Endothelial cell of umbilical vein (primary cell): ENCODE data around the gene TMEM120B. TPM values are rescaled to one million over a fixed set of nuclear protein-coding genes. Genes with fewer than 3 reads are reported as not detected.

Experiments used
- BruUV-seq: library from RNA; stranded (reverse); fragments of 400-500 nt; replicated peaks from 2 replicates; lab custom pipeline; 2021; lab: Mats Ljungman, UMichigan
- CTCF ChIA-PET: fragments of 300-600, 350-600 bp; sonication (Branson Sonifier 250); formaldehyde crosslinking; loops from one replicate; lab custom pipeline; 2021; ENCODE audit warnings: antibody characterized with exemption, inconsistent platforms; lab: Charles Lee
- POLR2A ChIA-PET: fragments of 300-600, 350-600 bp; sonication (Branson Sonifier 250); formaldehyde crosslinking; loops from one replicate; lab custom pipeline; 2021; ENCODE audit warnings: antibody characterized with exemption, inconsistent platforms; lab: Charles Lee
- DNase-seq: peaks from one replicate; pipeline ENCODE4 v3.0.0-alpha.2; 2011; ENCODE audit warnings: low read depth, low spot score
- FAIRE-seq: peaks from 2 replicates; lab custom pipeline; 2011; peaks lifted over from hg19 to GRCh38; lab: Jason Lieb, UNC
- H2AFZ ChIP-seq: 2 replicates; pipeline ENCODE4 v1.6.0; 2012; ENCODE audit warnings: low read depth, low read length, control low read depth, inconsistent platforms
- H3K27ac ChIP-seq: 2 replicates; pipeline ENCODE4 v1.5.1; 2011; ENCODE audit warnings: low read depth, mild to moderate bottlenecking, control low read depth, low read length, moderate library complexity; ENCODE audit not compliant: insufficient read depth
- H3K27me3 ChIP-seq, 2 experiments: 2 replicates each; pipeline versions ENCODE4 v1.6.0 to v1.6.1; 2011; ENCODE audit warnings: low read length in 2 of 2, mixed read lengths in 1 of 2; ENCODE audit not compliant: control insufficient read depth in 2 of 2, insufficient read depth in 2 of 2
- H3K36me3 ChIP-seq, 2 experiments: 2 replicates in 1 of 2; 3 replicates in 1 of 2; pipeline ENCODE4 v1.5.1; 2011; ENCODE audit warnings: low read length in 2 of 2, mild to moderate bottlenecking in 1 of 2, moderate library complexity in 1 of 2; ENCODE audit not compliant: control insufficient read depth in 2 of 2, insufficient read depth in 2 of 2; ENCODE audit errors: extremely low read depth in 1 of 2
- H3K4me1 ChIP-seq: 3 replicates; pipeline ENCODE4 v1.5.1; 2011; ENCODE audit warnings: mild to moderate bottlenecking, low read length; ENCODE audit not compliant: control insufficient read depth, insufficient read depth; ENCODE audit errors: extremely low read depth
- H3K4me2 ChIP-seq: 2 replicates; pipeline ENCODE4 v1.6.1; 2011; ENCODE audit warnings: low read length, control low read depth, mixed read lengths; ENCODE audit not compliant: insufficient read depth
- H3K4me3 ChIP-seq, 3 experiments: fragments of 200-600 bp in 1 of 3; sonication (generic), shearing (Covaris generic) in 1 of 3; replicated peaks in 1 of 3; 2 replicates each; pipeline ENCODE4 v1.5.1; 2011 to 2016; ENCODE audit warnings: control low read depth in 3 of 3, low read length in 3 of 3, mild to moderate bottlenecking in 2 of 3, inconsistent platforms in 1 of 3, low read depth in 1 of 3, moderate library complexity in 1 of 3; ENCODE audit not compliant: insufficient read depth in 1 of 3
- H3K79me2 ChIP-seq: 2 replicates; pipeline ENCODE4 v1.6.0; 2012; ENCODE audit warnings: low read length, inconsistent platforms; ENCODE audit not compliant: control insufficient read depth, insufficient read depth
- H3K9ac ChIP-seq: replicated peaks from 2 replicates; pipeline ENCODE3; 2011; ENCODE audit warnings: low read length, control low read depth; ENCODE audit not compliant: insufficient read depth; ENCODE audit errors: extremely low read depth
- H3K9me1 ChIP-seq: replicated peaks from 3 replicates; pipeline ENCODE4 v1.6.0; 2011; ENCODE audit warnings: mild to moderate bottlenecking, low read length; ENCODE audit not compliant: control insufficient read depth, insufficient read depth; ENCODE audit errors: extremely low read depth
- H3K9me3 ChIP-seq: replicated peaks from 2 replicates; pipeline ENCODE4 v1.5.1; 2012; ENCODE audit warnings: low read length, inconsistent platforms; ENCODE audit not compliant: control insufficient read depth, insufficient read depth
- H4K20me1 ChIP-seq: replicated peaks from 2 replicates; pipeline ENCODE3; 2011; ENCODE audit warnings: mild to moderate bottlenecking, low read length; ENCODE audit not compliant: control insufficient read depth, insufficient read depth; ENCODE audit errors: extremely low read depth
- FOS ChIP-seq: IDR thresholded peaks from 2 replicates; pipeline ENCODE4 v1.6.1; 2011; ENCODE audit warnings: mild to moderate bottlenecking, low read length, moderate library complexity, borderline replicate concordance; ENCODE audit not compliant: insufficient read depth
- GATA2 ChIP-seq: IDR thresholded peaks from 2 replicates; pipeline ENCODE4 v1.7.0; 2011; ENCODE audit warnings: low read depth, mild to moderate bottlenecking, moderate library complexity, mixed read lengths, low read length; ENCODE audit not compliant: insufficient read length, insufficient read depth
- MAX ChIP-seq: IDR thresholded peaks from 2 replicates; pipeline ENCODE4 v1.6.1; 2011; ENCODE audit not compliant: insufficient read depth, insufficient read length
- MYC ChIP-seq: IDR thresholded peaks from one replicate; pipeline ENCODE4 v1.6.1; 2011; ENCODE audit warnings: mild to moderate bottlenecking, low read depth, low read length
- POLR2A ChIP-seq: IDR thresholded peaks from 2 replicates; pipeline ENCODE4 v1.6.1; 2012; ENCODE audit warnings: low read depth, mild to moderate bottlenecking, control low read depth, low read length
- POLR2AphosphoS5 ChIP-seq: IDR thresholded peaks from 2 replicates; pipeline ENCODE4 v1.6.1; 2012; ENCODE audit warnings: low read depth, mild to moderate bottlenecking, control low read depth, low read length, moderate library complexity; ENCODE audit not compliant: insufficient read depth
- dilution Hi-C: fragments of 300-500 bp; cut with MboI; formaldehyde crosslinking; loops from one replicate; pipeline ENCODE4 v1.15.0; 2019; ENCODE audit warnings: low sequenced_read_pairs; ENCODE audit not compliant: extremely low pct_ligation_motif_present
- intact Hi-C: fragments of 100-400 bp; cut with micrococcal nuclease; formaldehyde crosslinking; loops from one replicate; pipeline ENCODE4 v1.10.0; 2022
- polyA plus RNA-seq, 4 experiments: library from polyadenylated mRNA; depleted of rRNA in 3 of 4; stranded (reverse) in 3 of 4; unstranded in 1 of 4; fragments of >200 nt; gene quantifications; 2 replicates each; pipeline versions ENCODE4 v1.2.1 to v1.2.3, GENCODE V29; 2011 to 2012; ENCODE audit warnings: missing spikeins in 1 of 4
- total RNA-seq: library from RNA; stranded (reverse); gene quantifications from 2 replicates; pipeline ENCODE4 v1.2.3, GENCODE V29; 2021

TMEM120B gene
- total and polyA plus RNA-seq, 2 donors (not counting 3 experiments of a cell fraction or from before 2014, with no cell fraction given): 10.4 to 12.8 TPM

GRCh38 chr12:121797937-121798786, 85.6 kb downstream of the TMEM120B start:
- Histone ChIP-seq H3K27ac (no peak overlapping the region), H2AFZ (no peak overlapping the region), H3K9me3 (no peaks in the 10 kb centered on the region), H3K9ac (no peak overlapping the region), H3K27me3 (no peaks in the 10 kb centered on the region), H3K4me2 (peak overlapping the region; percentile 42), H3K4me3 (peak overlapping the region in 2 of 3 experiments; percentile 15 to 79), H3K79me2 (peaks cover 42% of the 10 kb centered on the region), H3K4me1 (peaks cover 42% of the 10 kb centered on the region), H3K9me1 (no peaks in the 10 kb centered on the region), H3K36me3 (peaks cover 2 to 16% of the 10 kb centered on the region in 2 experiments), H4K20me1 (no peaks in the 10 kb centered on the region)
- intact Hi-C loops (loop anchor here (5.0 kb wide), 1 partner anchor 171 kb away; the partner anchor contains the start of gene ORAI1), dilution Hi-C loops (no loop called here)
- POLR2A ChIA-PET: interaction anchor here (3.8 to 5.7 kb wide), 2 partner anchors 8 to 13 kb away, joined by 15 to 37 read pairs; no protein-coding TSS in a partner anchor
- no TSS peak for BruUV-seq
- DNase-seq: peak; percentile 55
- CTCF ChIA-PET: interaction anchor here (1.2 to 12.7 kb wide), 2 partner anchors 10 to 90 kb away, joined by 6 to 774 read pairs; partner anchors contain the start of genes PSMD9 and SETD1B
- TF ChIP-seq POLR2A (peak; percentile 40), POLR2AphosphoS5 (no peak), MAX (peak; percentile 66), GATA2 (no peak), FOS (no peak), MYC (no peak)
- peak; percentile 43 for FAIRE-seq
